Stimulated activated naive CD8-positive, alpha-beta T cell treated with anti-CD3 and anti-CD28 coated beads, Interleukin-15, Interleukin-2, amounts not matched to agents 100 U/mL and 50 U/mL, for 24 hours (primary cell): ENCODE results near the gene CAMSAP3.

Experiments
- ATAC-seq: fragments of 150-1000 bp; cut with Tn5 transposase; one replicate; pipeline ENCODE4 v1.10.0; 2021
- DNase-seq: peaks from one replicate; pipeline ENCODE4 v3.0.0; 2021

Gene CAMSAP3

DNA sequence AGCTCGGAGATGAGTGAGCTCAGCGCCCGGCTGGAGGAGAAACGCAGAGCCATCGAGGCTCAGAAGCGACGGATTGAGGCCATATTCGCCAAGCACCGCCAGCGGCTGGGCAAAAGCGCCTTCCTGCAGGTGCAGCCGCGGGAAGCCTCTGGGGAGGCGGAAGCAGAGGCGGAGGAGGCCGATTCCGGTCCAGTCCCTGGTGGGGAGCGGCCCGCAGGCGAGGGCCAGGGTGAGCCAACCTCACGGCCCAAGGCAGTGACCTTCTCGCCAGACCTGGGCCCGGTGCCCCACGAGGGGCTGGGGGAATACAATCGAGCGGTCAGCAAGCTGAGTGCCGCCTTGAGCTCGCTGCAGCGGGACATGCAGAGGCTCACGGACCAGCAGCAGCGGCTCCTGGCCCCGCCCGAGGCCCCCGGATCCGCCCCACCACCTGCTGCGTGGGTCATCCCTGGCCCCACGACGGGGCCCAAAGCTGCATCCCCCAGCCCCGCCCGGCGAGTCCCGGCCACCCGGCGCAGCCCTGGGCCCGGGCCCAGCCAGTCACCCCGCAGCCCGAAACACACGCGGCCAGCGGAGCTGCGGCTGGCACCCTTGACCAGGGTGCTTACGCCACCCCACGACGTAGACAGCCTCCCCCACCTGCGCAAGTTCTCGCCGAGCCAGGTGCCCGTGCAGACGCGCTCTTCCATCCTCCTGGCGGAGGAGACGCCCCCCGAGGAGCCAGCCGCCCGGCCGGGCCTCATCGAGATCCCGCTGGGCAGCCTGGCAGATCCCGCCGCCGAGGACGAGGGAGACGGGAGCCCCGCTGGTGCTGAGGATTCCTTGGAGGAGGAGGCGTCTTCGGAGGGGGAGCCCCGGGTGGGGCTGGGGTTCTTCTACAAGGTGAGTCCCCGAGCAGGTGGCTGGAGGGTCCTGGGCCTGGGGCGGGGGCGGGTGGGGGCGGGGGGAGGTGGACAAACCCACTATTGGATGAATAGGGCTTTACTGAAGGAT is 16.9 kb downstream of the CAMSAP3 start:
- no peak for DNase-seq
- ATAC-seq: no peak

DNA sequence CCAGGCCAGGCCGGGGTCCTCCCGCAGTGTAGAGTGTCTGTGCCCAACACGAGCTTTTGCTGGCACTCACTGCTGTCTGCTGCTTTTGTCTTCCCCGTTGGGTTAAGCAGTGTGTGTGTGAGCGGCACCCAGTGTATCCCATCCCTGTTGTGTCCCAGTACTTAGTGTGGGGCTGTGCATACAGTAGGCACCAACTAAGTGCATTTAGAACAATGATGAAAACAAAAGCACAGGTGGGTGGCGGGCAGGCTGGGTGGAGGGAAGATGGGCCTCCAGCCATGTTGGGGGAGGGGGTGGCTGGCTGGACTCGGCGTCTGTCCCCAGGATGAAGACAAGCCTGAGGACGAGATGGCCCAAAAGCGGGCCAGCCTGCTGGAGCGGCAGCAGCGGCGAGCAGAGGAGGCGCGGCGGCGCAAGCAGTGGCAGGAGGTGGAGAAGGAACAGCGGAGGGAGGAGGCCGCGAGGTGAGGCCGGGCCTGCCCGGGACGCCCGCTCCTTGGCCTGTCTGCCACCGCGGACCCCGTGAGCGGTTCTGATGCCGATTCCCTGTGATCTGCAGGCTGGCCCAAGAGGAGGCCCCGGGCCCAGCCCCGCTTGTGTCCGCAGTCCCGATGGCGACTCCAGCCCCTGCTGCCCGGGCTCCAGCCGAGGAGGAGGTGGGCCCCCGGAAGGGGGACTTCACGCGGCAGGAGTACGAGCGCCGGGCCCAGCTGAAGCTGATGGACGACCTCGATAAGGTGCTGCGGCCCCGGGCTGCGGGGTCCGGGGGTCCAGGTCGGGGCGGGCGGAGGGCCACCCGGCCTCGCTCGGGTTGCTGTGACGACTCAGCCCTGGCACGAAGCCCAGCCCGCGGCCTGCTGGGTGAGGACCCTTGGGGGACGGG is 19.4 kb downstream of the CAMSAP3 start:
- DNase-seq: no peak
- ATAC-seq: no peak

DNA sequence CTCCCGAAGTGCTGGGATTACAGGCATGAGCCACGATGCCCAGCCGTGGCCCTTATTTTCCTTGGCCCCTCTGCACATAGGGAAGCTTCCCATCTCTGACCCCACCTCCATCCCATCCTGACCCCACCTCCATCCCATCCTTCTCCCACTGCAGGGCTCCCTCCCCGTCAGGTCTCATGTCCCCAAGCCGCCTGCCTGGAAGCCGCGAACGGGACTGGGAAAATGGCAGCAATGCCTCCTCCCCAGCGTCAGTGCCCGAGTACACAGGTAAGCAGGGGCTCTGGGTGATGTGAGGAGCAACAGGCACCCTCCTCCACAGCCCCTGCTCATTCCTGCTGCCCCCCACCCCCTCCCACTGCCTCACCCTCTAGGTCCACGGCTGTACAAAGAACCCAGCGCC is 21.5 kb downstream of the CAMSAP3 start:
- DNase-seq (no peak), ATAC-seq (no peak)

DNA sequence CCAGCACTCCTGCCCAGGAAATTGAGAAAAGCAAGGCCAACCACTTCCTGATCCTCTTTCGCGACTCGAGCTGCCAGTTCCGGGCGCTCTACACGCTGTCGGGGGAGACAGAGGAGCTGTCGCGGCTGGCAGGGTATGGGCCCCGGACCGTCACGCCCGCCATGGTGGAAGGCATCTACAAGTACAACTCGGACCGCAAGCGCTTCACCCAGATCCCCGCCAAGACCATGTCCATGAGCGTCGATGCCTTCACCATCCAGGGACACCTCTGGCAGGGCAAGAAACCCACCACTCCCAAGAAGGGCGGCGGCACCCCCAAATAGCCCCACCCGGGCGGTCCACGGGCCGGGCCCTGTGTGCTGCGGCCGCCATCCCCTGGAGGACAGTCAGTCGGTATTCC is 22.1 kb downstream of the CAMSAP3 start:
- ATAC-seq: no peak
- DNase-seq: no peak

DNA sequence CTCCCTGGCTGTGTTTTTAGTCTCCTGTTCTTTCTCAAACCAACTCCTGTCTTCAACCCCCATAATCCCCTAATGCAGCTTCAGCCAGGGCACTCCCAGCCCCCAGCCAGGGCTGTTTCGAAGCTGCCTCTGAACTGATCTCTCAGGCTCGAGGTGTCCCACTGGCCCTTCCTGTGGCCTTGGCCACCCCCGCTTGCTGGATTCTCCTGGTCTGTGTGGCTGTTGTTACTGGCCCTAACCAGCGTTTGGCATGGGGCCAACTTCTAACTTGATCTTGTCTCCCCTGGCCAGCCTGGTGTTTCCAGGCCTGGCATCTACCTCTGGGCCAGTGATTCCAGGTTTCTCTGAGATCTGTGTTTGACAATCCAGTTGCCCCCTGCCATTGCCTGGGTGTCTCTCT is 22.7 kb downstream of the CAMSAP3 start:
- ATAC-seq (no peak), DNase-seq (no peak)

DNA sequence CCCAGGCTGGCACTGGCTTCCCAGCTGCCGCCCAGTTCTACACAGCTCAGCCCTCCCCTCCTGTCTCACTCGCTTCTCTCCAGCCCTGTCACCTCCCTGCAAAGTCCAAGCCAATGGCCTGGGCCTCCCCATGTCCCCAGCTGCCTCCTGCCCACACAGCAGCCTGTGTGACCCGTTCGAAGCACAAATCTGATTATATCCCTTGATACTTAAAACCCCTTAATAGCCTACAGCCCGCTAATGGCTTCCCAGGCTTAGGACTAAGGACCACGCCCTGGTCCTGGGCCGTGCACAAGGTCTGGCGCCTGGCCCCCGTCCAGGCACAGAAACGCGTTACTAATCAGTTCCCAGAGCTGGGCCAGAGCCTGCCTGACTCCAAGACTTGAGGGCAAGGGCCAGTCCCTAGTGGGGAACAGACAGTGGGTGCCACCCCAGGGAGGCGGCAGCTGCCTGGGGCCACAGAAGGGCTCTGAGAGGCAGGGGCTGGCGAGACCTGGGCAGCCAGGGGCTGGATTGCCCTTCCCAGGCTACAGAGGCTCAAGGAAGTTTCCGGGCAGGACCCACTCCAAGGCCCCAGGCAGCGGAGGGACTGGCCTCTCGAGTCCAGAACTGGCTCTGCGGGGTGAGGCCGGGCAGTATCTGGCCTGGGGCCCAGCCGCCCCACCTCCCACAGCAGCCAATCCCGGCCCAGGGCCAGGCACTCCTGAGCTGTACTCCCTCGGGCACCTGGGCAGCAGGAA is 23.3 kb downstream of the CAMSAP3 start:
- no peak for ATAC-seq
- no peak for DNase-seq

DNA sequence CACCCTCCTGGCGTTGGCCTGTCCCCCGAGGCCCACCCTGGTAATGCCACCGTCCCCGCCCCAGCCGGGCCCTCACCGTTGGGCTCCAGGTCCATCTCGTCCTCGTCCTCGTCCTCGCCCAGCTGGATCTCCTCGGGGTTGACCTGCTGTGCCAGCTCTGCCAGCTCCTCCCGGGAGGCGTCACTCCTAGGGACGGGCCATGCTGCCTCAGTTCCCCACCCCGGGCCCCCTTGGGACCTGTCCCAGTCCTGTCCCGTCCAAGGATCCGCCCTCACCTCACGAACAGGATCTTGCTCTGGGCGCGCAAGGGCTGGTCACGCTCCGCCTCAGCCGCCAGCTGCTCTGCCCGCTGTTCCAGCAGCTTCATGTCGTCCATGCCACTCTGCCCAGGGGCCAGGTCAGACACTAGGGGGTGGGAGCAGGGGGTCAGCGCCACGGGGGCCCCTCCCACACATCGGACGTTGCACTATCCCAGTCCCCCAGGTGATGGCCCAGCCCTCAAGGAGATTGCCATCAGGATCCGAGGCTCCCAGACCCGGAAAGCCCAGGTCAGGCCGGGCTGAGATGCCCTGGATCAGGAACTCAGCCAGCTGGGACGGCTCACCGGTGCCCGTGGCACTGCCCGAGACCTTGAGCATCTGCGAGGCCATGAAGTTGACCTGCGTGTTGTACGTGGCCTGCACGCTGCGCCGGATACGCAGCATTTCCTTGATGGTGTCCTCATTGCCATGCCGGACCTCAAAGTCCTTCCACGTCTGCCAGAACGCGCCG is 24.2 kb downstream of the CAMSAP3 start:
- no peak for ATAC-seq

DNA sequence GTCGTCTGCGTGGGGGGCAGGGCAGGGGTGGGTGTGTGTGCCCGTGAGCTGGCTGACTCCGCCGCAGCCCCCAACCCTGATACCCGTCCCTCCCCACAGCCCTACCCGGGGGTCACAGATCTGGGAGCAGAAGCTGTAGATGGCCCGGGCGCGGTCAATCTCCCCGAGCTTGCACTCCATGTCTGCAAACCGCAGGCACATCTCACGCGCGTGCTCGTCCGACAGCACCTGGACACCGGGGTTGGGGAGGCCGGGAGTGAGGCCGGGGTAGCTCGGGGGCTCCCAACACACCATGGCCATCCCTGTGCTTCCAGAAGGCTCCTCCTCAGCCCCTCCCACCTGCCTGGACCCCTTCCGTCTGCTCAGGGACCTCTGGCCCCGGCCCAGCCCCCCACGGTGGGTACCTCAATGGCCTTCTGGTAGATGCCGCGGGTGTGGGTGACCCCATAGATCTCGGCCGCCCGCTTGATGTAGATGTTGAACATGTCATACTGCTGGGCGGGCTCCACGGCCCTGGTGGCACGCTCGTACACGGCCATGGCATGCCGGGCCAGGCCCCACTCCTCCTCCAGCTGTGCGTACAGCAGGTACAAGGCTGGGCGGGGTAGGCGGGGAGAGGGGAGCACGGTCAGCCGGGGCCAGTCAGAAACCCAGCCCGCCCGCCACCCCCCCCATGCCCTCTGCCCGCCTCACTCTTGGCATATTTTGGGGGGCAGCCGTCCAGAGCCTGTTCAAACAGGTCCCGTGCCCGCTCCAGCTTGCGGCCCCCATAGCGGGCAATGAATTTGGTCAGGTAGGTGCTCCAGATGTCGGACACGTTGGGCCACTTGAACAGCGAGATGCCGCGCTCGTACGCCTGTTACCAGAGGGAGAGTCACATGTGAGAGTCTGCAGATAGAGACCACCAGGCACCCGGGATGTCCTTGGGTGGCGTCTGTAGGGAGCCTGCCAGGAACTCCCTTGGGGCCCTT is 25.1 kb downstream of the CAMSAP3 start:
- no peak for DNase-seq
- no peak for ATAC-seq

More for the DNA sequence above, 24.2 kb downstream of the CAMSAP3 start:
- no peak for DNase-seq

DNA sequence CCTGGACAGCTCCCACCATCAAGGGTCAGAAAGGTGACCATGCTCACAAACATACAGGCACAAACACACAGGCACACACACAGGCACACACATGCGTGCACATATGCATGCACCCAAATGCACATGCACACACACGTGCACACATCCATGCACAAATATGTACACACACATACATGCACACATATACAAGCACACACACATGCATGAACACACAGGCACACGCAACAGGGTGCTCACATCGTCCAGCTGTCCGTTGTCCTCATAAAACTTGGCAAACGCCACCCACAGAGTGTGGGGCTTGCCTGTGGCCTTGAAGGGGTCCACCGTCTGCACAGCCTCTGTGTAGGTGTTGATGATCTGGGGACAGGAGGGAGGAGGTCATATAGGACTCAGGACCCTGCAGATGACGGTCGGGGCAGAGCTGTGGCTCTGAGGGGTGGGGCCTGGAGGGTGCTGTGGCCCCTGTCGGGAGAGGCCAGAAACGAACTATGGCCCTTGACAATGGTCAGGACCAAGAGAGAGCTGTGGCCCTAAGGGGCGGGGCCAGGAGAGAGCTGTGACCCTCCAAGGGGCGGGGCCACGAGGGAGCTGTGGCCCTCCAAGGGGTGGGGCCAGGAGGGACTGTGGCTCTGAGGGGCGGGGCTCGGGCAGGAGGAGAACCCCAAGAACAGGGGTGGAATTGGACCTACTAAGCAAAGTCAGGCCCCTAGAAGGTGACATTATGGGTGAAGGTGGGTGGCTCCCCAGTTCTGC is 27.4 kb downstream of the CAMSAP3 start:
- ATAC-seq (no peak), DNase-seq (peak; percentile 28)

DNA sequence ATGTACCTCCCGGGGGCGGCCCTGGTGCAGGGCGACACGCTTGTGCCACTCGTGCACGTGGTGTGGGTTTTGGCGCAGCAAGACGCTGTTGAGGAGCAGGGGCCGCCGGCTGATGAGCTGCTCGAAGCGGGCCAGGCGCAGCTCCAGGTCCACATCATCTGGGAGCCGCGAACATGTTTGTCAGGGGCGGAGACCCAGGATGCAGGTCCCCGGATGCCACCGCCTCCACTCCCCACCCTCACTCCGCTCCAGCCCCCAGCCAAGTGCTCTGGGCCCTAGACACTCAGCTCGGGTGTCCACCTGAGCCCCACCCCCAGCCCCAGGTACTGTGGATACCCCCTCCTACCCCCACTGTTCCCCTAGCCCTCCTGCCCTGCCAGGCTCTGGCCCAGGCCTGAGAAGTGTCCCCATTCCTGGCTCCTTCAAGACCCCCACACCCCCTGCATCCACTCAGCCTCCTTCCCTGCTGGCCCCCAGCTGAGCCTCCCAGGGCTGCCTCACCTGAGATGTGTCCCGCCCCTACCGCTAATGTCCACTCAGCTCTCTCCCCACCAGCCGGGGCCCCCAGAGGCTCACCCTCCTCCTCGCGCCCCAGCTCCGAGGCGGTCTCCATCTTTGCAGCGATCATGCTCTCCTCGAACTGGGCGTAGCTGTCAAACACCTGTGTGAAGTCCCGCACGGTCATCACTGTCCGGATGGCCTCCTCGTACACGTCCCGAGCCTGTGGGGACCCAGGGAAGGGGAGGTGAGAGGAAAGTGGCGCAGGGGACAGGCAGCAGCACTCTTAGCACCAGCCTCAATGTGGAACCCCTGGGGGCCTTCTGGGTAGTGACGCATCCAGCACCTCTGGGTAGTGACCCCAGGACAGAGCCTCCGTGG is 28.3 kb downstream of the CAMSAP3 start:
- ATAC-seq (no peak), DNase-seq (no peak)

DNA sequence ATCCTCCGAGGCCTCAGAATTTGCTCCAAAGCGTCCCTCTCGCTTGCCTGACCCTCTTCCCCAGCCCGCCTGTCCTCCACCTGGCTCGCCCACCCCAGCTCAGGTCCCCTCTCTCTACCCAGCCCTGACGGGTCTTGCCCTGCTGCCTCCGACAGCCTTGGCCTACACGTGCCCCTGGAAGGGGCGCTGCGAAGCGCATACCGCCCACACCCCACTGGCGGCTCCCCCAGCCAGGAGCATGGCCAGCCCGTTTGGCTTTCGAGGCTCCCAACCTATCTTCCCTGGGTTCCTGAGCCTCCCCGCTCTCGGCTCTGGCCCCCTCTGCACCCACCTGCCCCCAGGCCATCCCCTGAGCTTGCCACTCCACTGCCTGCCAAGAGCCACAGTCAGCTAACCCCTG is 29.1 kb downstream of the CAMSAP3 start:
- ATAC-seq (no peak), DNase-seq (no peak)

DNA sequence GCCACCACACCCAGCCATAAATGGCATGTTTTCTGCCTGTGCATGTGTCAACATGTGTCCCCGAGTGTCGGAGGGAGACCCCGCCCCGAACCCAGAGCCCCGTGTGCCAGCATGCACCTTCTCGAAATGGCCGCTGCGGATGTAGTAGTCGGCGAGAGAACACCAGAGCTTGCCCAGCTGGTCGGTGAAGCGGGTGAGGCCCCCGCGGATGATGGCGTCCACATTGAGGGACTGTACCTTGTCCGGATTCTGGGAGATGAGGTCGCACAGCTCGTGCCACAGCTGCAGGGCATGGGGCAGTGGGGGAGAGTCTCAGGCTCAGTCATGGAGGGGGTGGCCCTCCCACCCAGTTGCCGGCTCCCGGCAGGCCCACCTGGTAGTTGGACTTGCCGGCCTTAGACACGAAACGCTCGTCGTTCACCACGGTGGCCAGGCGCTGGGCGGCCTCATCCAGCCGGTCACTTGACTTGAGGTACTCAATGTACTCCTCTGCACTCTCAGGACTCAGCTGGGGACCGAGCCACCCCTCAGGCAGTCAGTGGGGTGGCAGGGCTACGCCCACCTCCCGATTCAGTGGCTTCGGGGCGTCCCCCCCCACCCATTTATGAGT is 30.2 kb downstream of the CAMSAP3 start:
- DNase-seq (no peak), ATAC-seq (no peak)

DNA sequence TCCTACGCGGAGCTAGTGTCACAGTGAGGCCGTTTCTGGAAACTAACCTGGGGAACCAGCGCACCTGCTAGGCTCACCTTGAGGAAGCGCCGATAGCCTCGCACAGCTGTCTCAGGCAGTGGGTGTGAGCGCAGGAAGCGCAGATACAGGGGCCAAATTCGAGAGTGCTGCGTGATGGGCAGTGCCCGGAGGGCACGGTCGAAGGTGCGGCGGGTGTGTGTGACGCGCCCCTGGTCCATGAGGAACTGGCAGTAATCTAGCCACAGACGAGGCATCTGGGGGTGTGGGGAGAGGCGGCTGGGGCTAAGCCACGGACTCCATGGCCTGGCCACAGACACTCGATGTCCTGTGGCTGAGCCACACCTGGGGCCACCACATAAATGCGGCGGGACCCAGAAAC is 31.5 kb downstream of the CAMSAP3 start:
- ATAC-seq: no peak
- DNase-seq: no peak

DNA sequence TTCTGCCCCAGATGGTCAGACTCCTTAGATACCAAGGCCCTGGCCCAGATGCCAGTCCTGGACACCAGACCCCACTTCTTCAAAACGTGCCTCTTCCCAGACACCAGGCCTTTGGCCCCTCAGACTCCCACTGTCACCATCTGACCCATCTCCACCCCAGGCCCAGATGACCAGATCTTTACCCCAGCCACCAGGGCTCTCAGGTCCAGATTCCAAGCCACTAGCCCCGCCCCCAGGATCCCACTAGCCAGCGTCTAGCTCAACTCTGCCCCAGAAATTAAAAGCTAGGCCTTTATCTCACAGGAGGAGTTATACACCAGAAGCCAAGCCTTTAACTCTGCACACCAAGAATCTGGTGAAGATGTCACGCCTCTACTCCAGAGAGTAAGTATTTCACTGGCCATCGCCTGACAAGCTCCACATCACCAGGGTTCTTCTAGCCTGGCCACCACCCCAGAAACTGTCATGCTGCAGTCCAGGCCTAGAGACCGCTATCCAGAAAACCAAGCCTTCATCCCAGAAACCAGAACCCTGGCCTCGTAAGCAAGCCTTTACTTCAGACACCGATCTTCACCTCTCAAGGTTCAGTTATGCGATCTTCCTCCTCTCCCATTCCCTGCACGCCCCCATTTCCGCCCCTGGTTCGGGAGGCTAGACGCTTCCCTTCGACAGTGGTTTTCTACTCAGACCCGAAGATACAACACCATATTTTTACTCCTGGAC is 33.1 kb downstream of the CAMSAP3 start:
- no peak for DNase-seq

DNA sequence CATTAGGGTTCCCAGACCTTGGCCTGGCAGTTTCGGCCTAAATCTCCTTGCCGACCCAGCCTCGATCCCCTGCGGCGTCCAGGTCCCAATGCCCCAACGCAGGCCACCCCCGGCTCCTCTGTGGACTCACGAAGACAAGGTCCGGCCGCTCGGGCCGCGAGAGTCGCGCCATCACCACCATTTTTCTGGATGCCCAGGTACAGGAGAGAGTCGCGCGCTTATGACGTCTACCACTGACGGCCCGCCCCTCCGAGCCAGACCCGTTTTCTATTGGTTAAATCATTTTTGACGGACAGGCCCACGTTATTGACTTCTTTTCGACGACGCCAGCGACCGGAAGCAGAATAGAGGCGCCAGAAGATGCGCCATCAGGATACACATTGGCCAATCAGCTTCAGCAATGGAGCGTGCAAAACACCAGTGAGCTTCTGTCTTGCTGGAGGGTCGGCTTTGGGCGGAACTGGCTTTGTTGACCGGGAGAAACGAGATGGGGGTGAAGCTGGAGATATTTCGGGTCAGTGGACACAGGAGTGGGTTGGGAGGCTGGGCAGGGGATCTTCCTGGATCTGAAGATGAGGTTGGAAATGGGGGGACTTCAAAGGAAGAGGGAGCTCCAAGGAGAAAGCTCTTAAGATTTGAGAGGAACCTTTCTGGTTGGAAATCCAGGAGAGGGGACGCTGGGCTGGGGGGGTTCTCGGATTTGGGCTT is 33.8 kb downstream of the CAMSAP3 start, which contains the start of the genes PET100 and XAB2:
Gene PET100 (plus strand): TSS at position 447 of the 708 bp plus-strand sequence. CDS start 41 bp downstream, at position 488.
Gene XAB2 (minus strand): TSS at position 199 of the 708 bp plus-strand sequence. CDS start 18 bp downstream, at position 181.
- DNase-seq: peak; percentile 92
- ATAC-seq: peak; percentile 97

More for the DNA sequence above, 33.1 kb downstream of the CAMSAP3 start:
- no peak for ATAC-seq

DNA sequence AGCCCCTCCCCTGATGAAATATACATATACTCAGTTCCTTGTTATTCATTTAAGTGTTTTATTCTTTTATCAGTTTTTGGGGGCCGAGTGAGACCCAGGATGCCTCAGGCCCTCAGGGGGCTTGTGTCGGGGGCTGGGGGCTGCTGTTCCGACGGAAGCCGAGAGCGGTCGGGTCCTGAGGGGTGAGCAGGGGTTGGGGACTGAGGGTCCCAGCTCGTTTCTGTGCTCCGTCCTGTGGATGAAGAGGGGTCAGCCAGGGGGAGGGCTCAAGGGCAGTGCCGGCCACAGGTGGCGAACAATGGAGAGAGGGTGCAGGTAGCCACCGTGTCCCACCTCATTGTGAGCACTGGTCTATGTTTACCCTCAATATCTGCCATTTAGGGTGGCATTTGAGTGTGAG is 35.9 kb downstream of the CAMSAP3 start:
- DNase-seq: no peak
- ATAC-seq: no peak
